HL-60 (cell line): Measurements from ENCODE around the gene KIAA1755.

ENCODE experiments used
- DNase-seq, 2 experiments: peaks; one replicate each; pipeline ENCODE4 v3.0.0-alpha.2; 2010 to 2020; ENCODE audit warnings: low read depth in 1 of 2, low spot score in 1 of 2
- H3K27ac ChIP-seq: fragments of 250-450 bp; sonication (Bioruptor Pico); replicated peaks from 2 replicates; pipeline ENCODE4 v1.5.1; 2020; ENCODE audit warnings: mild to moderate bottlenecking, moderate library complexity
- H3K27me3 ChIP-seq: fragments of 250-450 bp; sonication (Bioruptor Pico); 2 replicates; pipeline ENCODE4 v1.5.1; 2021; ENCODE audit warnings: mild to moderate bottlenecking, moderate library complexity; ENCODE audit not compliant: insufficient read depth, poor library complexity, severe bottlenecking
- H3K4me3 ChIP-seq: replicated peaks from 2 replicates; pipeline ENCODE4 v1.5.1; 2011; ENCODE audit warnings: mild to moderate bottlenecking, control low read depth, low read length; ENCODE audit not compliant: insufficient read depth
- GABPA ChIP-seq: IDR thresholded peaks from 2 replicates; pipeline ENCODE4 v1.6.1; 2012; ENCODE audit warnings: low read depth
- POLR2AphosphoS5 ChIP-seq: IDR thresholded peaks from 2 replicates; pipeline ENCODE4 v1.6.1; 2012; ENCODE audit warnings: low read depth
- SPI1 ChIP-seq: IDR thresholded peaks from 2 replicates; pipeline ENCODE4 v1.6.1; 2012; ENCODE audit warnings: low read depth, mild to moderate bottlenecking, borderline replicate concordance
- TF ChIP-seq, protein P1 (sequence below): IDR thresholded peaks from one replicate; pipeline ENCODE4 v1.5.1; 2011; ENCODE audit warnings: low read length, control low read depth, inconsistent platforms; ENCODE audit not compliant: insufficient read depth
- TF ChIP-seq, protein P2 (sequence below): IDR thresholded peaks from 2 replicates; pipeline ENCODE4 v1.6.1; 2012; ENCODE audit warnings: low read depth; ENCODE audit not compliant: insufficient replicate concordance

KIAA1755 gene

GRCh38 chr20:38181207-38181801 is 79.2 kb downstream of the KIAA1755 start:
- TF ChIP-seq POLR2AphosphoS5 (no peak), SPI1 (no peak), GABPA (no peak)
- TF ChIP-seq, protein P1, sequence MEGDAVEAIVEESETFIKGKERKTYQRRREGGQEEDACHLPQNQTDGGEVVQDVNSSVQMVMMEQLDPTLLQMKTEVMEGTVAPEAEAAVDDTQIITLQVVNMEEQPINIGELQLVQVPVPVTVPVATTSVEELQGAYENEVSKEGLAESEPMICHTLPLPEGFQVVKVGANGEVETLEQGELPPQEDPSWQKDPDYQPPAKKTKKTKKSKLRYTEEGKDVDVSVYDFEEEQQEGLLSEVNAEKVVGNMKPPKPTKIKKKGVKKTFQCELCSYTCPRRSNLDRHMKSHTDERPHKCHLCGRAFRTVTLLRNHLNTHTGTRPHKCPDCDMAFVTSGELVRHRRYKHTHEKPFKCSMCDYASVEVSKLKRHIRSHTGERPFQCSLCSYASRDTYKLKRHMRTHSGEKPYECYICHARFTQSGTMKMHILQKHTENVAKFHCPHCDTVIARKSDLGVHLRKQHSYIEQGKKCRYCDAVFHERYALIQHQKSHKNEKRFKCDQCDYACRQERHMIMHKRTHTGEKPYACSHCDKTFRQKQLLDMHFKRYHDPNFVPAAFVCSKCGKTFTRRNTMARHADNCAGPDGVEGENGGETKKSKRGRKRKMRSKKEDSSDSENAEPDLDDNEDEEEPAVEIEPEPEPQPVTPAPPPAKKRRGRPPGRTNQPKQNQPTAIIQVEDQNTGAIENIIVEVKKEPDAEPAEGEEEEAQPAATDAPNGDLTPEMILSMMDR, result no peak
- TF ChIP-seq, protein P2, sequence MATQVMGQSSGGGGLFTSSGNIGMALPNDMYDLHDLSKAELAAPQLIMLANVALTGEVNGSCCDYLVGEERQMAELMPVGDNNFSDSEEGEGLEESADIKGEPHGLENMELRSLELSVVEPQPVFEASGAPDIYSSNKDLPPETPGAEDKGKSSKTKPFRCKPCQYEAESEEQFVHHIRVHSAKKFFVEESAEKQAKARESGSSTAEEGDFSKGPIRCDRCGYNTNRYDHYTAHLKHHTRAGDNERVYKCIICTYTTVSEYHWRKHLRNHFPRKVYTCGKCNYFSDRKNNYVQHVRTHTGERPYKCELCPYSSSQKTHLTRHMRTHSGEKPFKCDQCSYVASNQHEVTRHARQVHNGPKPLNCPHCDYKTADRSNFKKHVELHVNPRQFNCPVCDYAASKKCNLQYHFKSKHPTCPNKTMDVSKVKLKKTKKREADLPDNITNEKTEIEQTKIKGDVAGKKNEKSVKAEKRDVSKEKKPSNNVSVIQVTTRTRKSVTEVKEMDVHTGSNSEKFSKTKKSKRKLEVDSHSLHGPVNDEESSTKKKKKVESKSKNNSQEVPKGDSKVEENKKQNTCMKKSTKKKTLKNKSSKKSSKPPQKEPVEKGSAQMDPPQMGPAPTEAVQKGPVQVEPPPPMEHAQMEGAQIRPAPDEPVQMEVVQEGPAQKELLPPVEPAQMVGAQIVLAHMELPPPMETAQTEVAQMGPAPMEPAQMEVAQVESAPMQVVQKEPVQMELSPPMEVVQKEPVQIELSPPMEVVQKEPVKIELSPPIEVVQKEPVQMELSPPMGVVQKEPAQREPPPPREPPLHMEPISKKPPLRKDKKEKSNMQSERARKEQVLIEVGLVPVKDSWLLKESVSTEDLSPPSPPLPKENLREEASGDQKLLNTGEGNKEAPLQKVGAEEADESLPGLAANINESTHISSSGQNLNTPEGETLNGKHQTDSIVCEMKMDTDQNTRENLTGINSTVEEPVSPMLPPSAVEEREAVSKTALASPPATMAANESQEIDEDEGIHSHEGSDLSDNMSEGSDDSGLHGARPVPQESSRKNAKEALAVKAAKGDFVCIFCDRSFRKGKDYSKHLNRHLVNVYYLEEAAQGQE, result no peak
- H3K4me3 ChIP-seq, result no peak overlapping the region
- H3K27ac ChIP-seq, result no peak overlapping the region
- DNase-seq, result no peak
- no peaks in the 10 kb centered on the region for H3K27me3 ChIP-seq

GRCh38 chr20:38180781-38181180 is 79.8 kb downstream of the KIAA1755 start:
- TF ChIP-seq, protein P2, result no peak
- no peak for TF ChIP-seq SPI1
- no peak for TF ChIP-seq GABPA
- TF ChIP-seq, protein P1, result no peak
- TF ChIP-seq POLR2AphosphoS5, result no peak
- Histone ChIP-seq H3K27me3 (no peaks in the 10 kb centered on the region), H3K27ac (no peak overlapping the region), H3K4me3 (no peak overlapping the region)
- no peak for DNase-seq

DNA sequence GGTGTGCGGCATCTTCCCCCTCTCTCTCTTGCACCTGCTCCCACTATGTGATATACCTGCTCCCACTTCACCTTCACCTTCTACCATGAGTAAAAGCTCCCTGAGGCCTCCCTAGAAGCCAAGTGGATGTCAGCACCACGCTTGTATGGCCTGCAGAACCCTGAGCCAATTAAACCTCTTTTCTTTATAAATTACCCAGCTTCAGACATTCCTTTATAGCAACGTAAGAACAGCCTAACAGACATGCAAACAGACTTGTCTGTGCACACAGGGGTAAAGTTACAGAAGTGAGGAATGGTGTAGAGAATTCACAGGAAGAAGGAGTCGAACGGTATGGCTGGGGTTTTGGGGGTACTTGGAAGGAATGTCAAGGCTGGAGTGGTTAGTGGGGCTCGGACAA is 80.7 kb downstream of the KIAA1755 start:
- no peaks in the 10 kb centered on the region for H3K27me3 ChIP-seq
- no peak overlapping the region for H3K4me3 ChIP-seq
- no peak overlapping the region for H3K27ac ChIP-seq
- DNase-seq, result no peak
- TF ChIP-seq SPI1, result no peak
- TF ChIP-seq, protein P1, result no peak
- TF ChIP-seq GABPA, result no peak
- TF ChIP-seq, protein P2, result no peak
- no peak for TF ChIP-seq POLR2AphosphoS5
